Transverse colon (tissue), 4 donors: ENCODE data around the gene RPLP2. TPM values are rescaled to one million over a fixed set of nuclear protein-coding genes. Genes with fewer than 3 reads are reported as not detected.

Source experiments
- DNase-seq: peaks from one replicate; pipeline ENCODE4 v3.0.0-alpha.2; 2019
- H3K27ac ChIP-seq, 4 donors: fragments of 200-600 bp; sonication (generic); 2 replicates each; pipeline ENCODE4 v1.5.1; 2016 to 2018; ENCODE audit warnings: inconsistent platforms in 4 of 4
- H3K27me3 ChIP-seq: fragments of 200-600 bp; sonication (generic); 2 replicates; pipeline ENCODE4 v1.5.1; 2017; ENCODE audit warnings: inconsistent platforms
- H3K36me3 ChIP-seq, 4 donors: fragments of 200-600 bp; sonication (generic); 2 replicates each; pipeline ENCODE4 v1.5.1; 2017 to 2019; ENCODE audit warnings: inconsistent platforms in 4 of 4
- H3K4me1 ChIP-seq, 4 donors: fragments of 200-600 bp; sonication (generic); 2 replicates each; pipeline ENCODE4 v1.5.1; 2017 to 2020; ENCODE audit warnings: inconsistent platforms in 4 of 4
- H3K4me3 ChIP-seq, 4 donors: fragments of 200-600 bp; sonication (generic); 1 replicate in 1 of 4; 2 replicates in 3 of 4; pipeline versions ENCODE4 v1.5.1 to v1.6.1; 2017 to 2019; ENCODE audit warnings: inconsistent platforms in 4 of 4
- H3K9me3 ChIP-seq, 2 donors: fragments of 200-600 bp; sonication (generic); 2 replicates each; pipeline ENCODE4 v1.5.1; 2017 to 2019; ENCODE audit warnings: inconsistent platforms in 2 of 2
- CTCF ChIP-seq, 5 experiments: fragments of 200-600 bp in 3 of 5; fragments of 450-650 bp in 2 of 5; sonication (generic) in 3 of 5; IDR thresholded peaks; 1 replicate in 2 of 5; 2 replicates in 3 of 5; pipeline ENCODE4 v1.5.1; 2016 to 2017; ENCODE audit warnings: antibody characterized with exemption in 5 of 5, inconsistent platforms in 3 of 5, mild to moderate bottlenecking in 2 of 5, moderate library complexity in 1 of 5
- EP300 ChIP-seq: sonication (generic); formaldehyde crosslinking; IDR thresholded peaks from one replicate; pipeline ENCODE4 v1.6.1; 2017; ENCODE audit warnings: antibody characterized with exemption, low read depth
- POLR2A ChIP-seq: fragments of 450-650 bp; IDR thresholded peaks from one replicate; pipeline ENCODE4 v1.6.1; 2016; ENCODE audit warnings: antibody characterized with exemption, mild to moderate bottlenecking, moderate library complexity
- POLR2AphosphoS5 ChIP-seq, 3 donors: sonication (generic); formaldehyde crosslinking; IDR thresholded peaks; one replicate each; pipeline ENCODE4 v1.6.1; 2016; ENCODE audit warnings: antibody characterized with exemption in 3 of 3
- WGBS, 2 donors: methylation state at CpG; one replicate each; pipeline ENCODE4 v1.1.5; 2018; ENCODE audit warnings: low coverage in 1 of 2; 5-methylcytosine and 5-hydroxymethylcytosine counted together
- in situ Hi-C, 4 donors: fragments of 200-750 bp; cut with MboI; loops; one replicate each; pipeline versions ENCODE4 v1.15.0 to v1.15.1; 2017; ENCODE audit warnings: low sequenced_read_pairs in 3 of 4, low pct_ligation_motif_present in 1 of 4, low pct_unique_long_range_greater_than_20kb in 1 of 4
- intact Hi-C: fragments of 100-400 bp; cut with DNase I; formaldehyde crosslinking; loops from one replicate; pipeline ENCODE4 v1.15.1; 2023; ENCODE audit warnings: low total_unique reads
- total RNA-seq, 4 donors: library from RNA; depleted of rRNA; stranded (reverse); fragments of >200 nt; gene quantifications; one replicate each; pipeline ENCODE4 v1.1.0, GENCODE V29; 2016

The RPLP2 gene
- total RNA-seq, 4 donors from 2014 or later, result 273 to 670 (median 466) TPM

GRCh38 chr11:812390-812789 is 2.6 kb downstream of the RPLP2 start:
- no peak for DNase-seq
- Histone ChIP-seq H3K4me3 (no peak overlapping the region), H3K9me3 (no peaks in the 10 kb centered on the region), H3K27me3 (no peaks in the 10 kb centered on the region), H3K4me1 (peaks cover 6 to 33% (median 28%) of the 10 kb centered on the region in 4 donors), H3K27ac (no peak overlapping the region), H3K36me3 (peaks cover 0 to 13% (median 3%) of the 10 kb centered on the region in 4 donors)
- TF ChIP-seq POLR2AphosphoS5 (IDR thresholded peaks at IDR 0.05), result no peak
- no peak for TF ChIP-seq POLR2A
- no peak for TF ChIP-seq CTCF (IDR thresholded peaks at IDR 0.05)
- TF ChIP-seq EP300, result no peak
- in situ Hi-C loops (no loop called here), intact Hi-C loops (no loop called here)
- 76% methylated on average over 3 of the region's 3 CpGs; no CpG with 5 or more reads in 1 of the 2 donors for WGBS, 2 donors

GRCh38 chr11:813072-813455 is 3.3 kb downstream of the RPLP2 start:
- TF ChIP-seq EP300, result no peak
- TF ChIP-seq POLR2A, result no peak
- DNase-seq, result no peak
- Histone ChIP-seq H3K27me3 (no peaks in the 10 kb centered on the region), H3K36me3 (peaks cover 0 to 13% (median 3%) of the 10 kb centered on the region in 4 donors), H3K27ac (no peak overlapping the region), H3K4me1 (peaks cover 6 to 30% (median 21%) of the 10 kb centered on the region in 4 donors), H3K9me3 (no peaks in the 10 kb centered on the region), H3K4me3 (no peak overlapping the region)
- intact Hi-C loops (no loop called here), in situ Hi-C loops (no loop called here)
- 91 to 100% methylated on average over 2 to 6 of the region's 6 CpGs for WGBS, 2 donors

- Histone ChIP-seq H3K9me3 (no peaks in the 10 kb centered on the region), H3K4me3 (no peak overlapping the region), H3K27me3 (no peaks in the 10 kb centered on the region), H3K27ac (no peak overlapping the region), H3K4me1 (peaks cover 6 to 29% (median 18%) of the 10 kb centered on the region in 4 donors), H3K36me3 (peaks cover 0 to 13% (median 3%) of the 10 kb centered on the region in 4 donors)
- TF ChIP-seq POLR2AphosphoS5 (IDR thresholded peaks at IDR 0.05), result no peak
- no peak for TF ChIP-seq CTCF (IDR thresholded peaks at IDR 0.05)
- no peak for TF ChIP-seq EP300
- no peak for TF ChIP-seq POLR2A
- intact Hi-C loops, result no loop called here
- in situ Hi-C loops, result no loop called here
- DNase-seq, result no peak
- WGBS, 2 donors, result 82% methylated on average over 9 of the region's 9 CpGs; no CpG with 5 or more reads in 1 of the 2 donors
Observed at GRCh38 chr11:813456-814096, 3.8 kb downstream of the RPLP2 start.

- TF ChIP-seq POLR2A (no peak), EP300 (no peak), CTCF (IDR thresholded peaks at IDR 0.05) (no peak), POLR2AphosphoS5 (IDR thresholded peaks at IDR 0.05) (no peak)
- no peak for DNase-seq
- peaks cover 0 to 13% (median 3%) of the 10 kb centered on the region in 4 donors for H3K36me3 ChIP-seq
- H3K9me3 ChIP-seq, result no peaks in the 10 kb centered on the region
- intact Hi-C loops, result no loop called here
- peaks cover 10 to 31% (median 21%) of the 10 kb centered on the region in 4 donors for H3K4me1 ChIP-seq
- no peak overlapping the region for H3K27ac ChIP-seq
- 81% methylated on average over 4 to 11 of the region's 11 CpGs for WGBS, 2 donors
- H3K4me3 ChIP-seq, result no peak overlapping the region
- H3K27me3 ChIP-seq, result no peaks in the 10 kb centered on the region
- in situ Hi-C loops, result no loop called here
Observed at GRCh38 chr11:815675-816432, 6.1 kb downstream of the RPLP2 start.
